ENCODE measurements around the gene ZNF695.

ZNF695 gene

DNA sequence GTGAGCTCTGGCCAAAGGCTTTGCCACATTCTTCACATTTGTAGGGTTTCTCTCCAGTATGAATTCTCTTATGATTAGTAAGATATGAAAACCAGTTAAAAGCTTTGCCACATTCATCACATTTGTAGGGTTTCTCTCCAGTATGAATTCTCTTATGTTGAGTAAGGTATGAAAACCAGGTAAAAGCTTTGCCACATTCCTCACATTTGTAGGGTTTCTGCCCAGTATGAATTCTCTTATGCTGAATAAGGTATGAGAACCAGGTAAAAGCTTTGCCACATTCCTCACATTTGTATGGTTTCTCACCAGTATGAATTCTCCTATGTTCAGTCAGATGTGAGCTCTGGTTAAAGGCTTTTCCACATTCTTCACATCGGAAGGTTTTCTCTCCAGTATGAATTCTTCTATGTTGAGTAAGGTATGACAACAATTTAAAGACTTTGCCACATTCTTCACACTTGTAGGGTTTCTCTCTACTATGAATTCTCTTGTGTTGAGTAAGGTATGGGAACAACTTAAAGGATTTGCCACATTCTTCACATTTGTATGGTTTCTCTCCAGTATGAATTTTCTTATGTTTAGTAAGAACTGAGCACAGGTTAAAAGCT is 20.7 kb downstream of the ZNF695 start:
- Mint-ChIP-seq H3K36me3 (ENCODE audit: low read depth) (peaks cover 7% of the 10 kb centered on the region), H3K4me3 (no peak overlapping the region), H3K4me1 (ENCODE audit: low read depth) (no peaks in the 10 kb centered on the region), H3K27ac (no peak overlapping the region), H3K27me3 (ENCODE audit: low read depth) (no peaks in the 10 kb centered on the region), H3K9me3 (peaks cover 87% of the 10 kb centered on the region)

- no peaks in the 10 kb centered on the region for H3K4me1 Mint-ChIP-seq (ENCODE audit: low read depth)
- H3K4me3 Mint-ChIP-seq: no peak overlapping the region
- H3K9me3 Mint-ChIP-seq: peaks cover 51% of the 10 kb centered on the region
- H3K27ac Mint-ChIP-seq: no peak overlapping the region
- H3K36me3 Mint-ChIP-seq (ENCODE audit: low read depth): no peaks in the 10 kb centered on the region
- no peaks in the 10 kb centered on the region for H3K27me3 Mint-ChIP-seq (ENCODE audit: low read depth)
Measured at GRCh38 chr1:246978785-246979184, 29.1 kb downstream of the ZNF695 start.

DNA sequence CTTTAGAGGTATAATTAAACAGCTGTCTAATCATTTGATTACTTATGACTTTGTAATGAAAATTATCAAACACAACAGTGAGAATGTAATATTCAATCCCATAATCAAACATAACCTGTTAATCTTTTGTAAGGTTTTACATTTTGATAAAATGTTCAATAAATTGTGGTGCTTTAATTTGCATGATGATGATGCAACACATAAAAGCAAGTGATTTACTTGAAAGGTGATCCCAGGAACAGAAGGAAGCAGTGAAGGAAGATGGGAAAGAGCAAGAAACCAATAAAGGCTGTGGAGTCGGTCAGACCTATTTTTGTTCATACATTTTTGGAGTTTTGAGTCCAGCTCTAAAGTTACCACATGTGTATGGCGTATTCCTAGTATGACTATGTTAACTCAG is 29.6 kb downstream of the ZNF695 start:
- H3K27me3 Mint-ChIP-seq (ENCODE audit: low read depth): no peaks in the 10 kb centered on the region
- H3K27ac Mint-ChIP-seq: no peak overlapping the region
- H3K36me3 Mint-ChIP-seq (ENCODE audit: low read depth): no peaks in the 10 kb centered on the region
- no peak overlapping the region for H3K4me3 Mint-ChIP-seq
- peaks cover 51% of the 10 kb centered on the region for H3K9me3 Mint-ChIP-seq
- no peaks in the 10 kb centered on the region for H3K4me1 Mint-ChIP-seq (ENCODE audit: low read depth)

DNA sequence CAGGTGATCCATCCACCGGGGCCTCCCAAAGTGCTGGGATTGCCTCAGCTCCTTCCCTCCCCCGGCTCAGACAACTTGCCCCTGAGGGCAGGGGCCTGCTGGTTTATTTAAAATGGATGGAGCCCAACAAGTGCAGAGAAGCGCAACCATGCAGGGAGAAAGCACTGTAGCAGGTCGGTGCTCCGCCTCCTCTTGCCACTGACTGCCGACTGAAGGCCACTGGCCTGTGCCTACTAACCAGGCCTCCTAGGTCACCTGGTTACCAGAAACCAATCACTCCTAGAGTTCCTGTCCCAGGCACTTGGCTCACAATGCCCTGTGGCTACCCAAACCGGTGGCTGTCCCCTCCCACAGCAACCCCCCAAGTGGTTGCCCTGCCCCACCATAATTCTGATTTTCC is 35.9 kb downstream of the ZNF695 start:
- Mint-ChIP-seq H3K9me3 (peaks cover 37% of the 10 kb centered on the region), H3K36me3 (ENCODE audit: low read depth) (no peaks in the 10 kb centered on the region), H3K4me1 (ENCODE audit: low read depth) (no peaks in the 10 kb centered on the region), H3K27ac (no peak overlapping the region), H3K4me3 (no peak overlapping the region), H3K27me3 (ENCODE audit: low read depth) (no peaks in the 10 kb centered on the region)

DNA sequence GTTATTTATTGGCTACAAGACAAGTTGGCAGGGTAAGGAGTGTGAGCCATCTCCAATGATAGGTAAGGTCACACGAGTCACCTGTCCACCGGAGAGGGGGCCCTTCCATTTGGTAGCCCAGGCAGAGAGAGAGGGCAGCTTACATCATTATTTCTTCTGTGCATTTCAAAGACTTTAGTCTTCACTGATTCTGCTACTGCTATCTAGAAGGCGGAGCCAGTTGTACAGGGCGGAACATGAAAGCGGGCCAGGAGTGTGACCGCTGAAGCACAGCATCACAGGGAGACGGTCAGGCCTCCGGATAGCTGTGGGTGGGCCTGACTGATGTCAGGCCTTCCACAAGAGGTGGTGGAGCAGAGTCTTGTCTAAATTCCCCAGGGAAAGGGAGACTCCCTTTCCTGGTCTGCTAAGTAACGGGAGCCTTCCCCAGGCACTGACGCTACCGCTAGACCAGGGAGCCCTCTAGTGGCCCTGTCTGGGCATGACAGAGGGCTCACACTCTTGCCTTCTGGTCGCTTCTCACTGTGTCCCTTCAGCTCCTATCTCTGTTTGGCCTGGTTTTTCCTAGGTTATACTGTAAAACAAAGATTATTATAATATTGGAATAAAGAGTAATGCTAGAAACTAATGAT is 36.7 kb downstream of the ZNF695 start:
- Mint-ChIP-seq H3K4me3 (no peak overlapping the region), H3K4me1 (ENCODE audit: low read depth) (no peaks in the 10 kb centered on the region), H3K36me3 (ENCODE audit: low read depth) (no peaks in the 10 kb centered on the region), H3K27me3 (ENCODE audit: low read depth) (no peaks in the 10 kb centered on the region), H3K9me3 (peaks cover 37% of the 10 kb centered on the region), H3K27ac (no peak overlapping the region)

DNA sequence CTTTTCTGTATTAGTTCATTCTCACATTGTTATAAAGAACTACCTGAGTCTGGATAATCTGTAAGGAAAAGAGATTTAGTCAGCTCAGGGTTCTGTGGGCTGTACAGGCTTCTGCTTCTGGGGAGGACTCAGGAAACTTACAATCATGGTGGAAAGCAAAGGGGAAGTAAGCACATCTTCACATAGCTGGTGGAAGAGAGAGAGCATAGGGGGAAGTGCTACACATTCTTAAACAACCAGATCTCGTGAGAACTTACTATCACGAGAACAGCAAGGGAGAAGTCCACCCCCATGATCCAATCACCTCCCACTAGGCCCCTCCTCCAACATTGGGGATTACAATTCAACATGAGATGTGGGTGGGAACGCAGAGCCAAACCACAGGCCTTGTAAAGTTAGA is 38.2 kb downstream of the ZNF695 start:
- Mint-ChIP-seq H3K27me3 (ENCODE audit: low read depth) (no peaks in the 10 kb centered on the region), H3K4me1 (ENCODE audit: low read depth) (no peaks in the 10 kb centered on the region), H3K9me3 (peaks cover 33% of the 10 kb centered on the region)

GRCh38 chr1:246966502-246966901 is 41.4 kb downstream of the ZNF695 start:
- Mint-ChIP-seq H3K4me3 (no peak overlapping the region), H3K36me3 (ENCODE audit: low read depth) (peaks cover 2% of the 10 kb centered on the region), H3K27ac (no peak overlapping the region), H3K27me3 (ENCODE audit: low read depth) (no peaks in the 10 kb centered on the region), H3K4me1 (ENCODE audit: low read depth) (no peaks in the 10 kb centered on the region), H3K9me3 (peaks cover 41% of the 10 kb centered on the region)

More for the DNA sequence above, 38.2 kb downstream of the ZNF695 start:
- Mint-ChIP-seq H3K4me3 (no peak overlapping the region), H3K36me3 (ENCODE audit: low read depth) (peaks cover 2% of the 10 kb centered on the region), H3K27ac (no peak overlapping the region)

GRCh38 chr1:246959944-246960693 is 47.7 kb downstream of the ZNF695 start:
- no peak overlapping the region for H3K4me3 Mint-ChIP-seq
- no peaks in the 10 kb centered on the region for H3K27me3 Mint-ChIP-seq (ENCODE audit: low read depth)
- no peaks in the 10 kb centered on the region for H3K36me3 Mint-ChIP-seq (ENCODE audit: low read depth)
- H3K27ac Mint-ChIP-seq: no peak overlapping the region
- H3K9me3 Mint-ChIP-seq: peaks cover 24% of the 10 kb centered on the region
- H3K4me1 Mint-ChIP-seq (ENCODE audit: low read depth): no peaks in the 10 kb centered on the region

DNA sequence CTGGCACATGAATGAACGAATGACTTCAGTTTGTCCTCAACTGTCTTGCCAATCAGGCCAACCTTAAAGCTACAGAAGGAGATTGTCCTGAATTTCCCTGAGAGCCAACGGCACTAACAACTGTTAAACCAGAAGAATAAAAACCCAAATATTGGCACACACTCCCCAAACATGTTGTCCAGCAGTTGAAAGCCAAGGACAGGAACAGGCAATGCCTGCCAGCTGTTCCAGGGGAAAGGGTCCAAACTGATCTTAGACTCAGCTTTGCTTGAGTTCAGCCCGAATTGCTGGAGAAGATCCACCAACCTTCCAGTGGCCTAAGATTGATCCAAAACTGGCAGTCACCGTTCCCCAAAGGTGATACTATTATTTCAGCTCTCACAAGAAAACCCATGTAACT is 53.7 kb downstream of the ZNF695 start:
- no peaks in the 10 kb centered on the region for H3K27me3 Mint-ChIP-seq (ENCODE audit: low read depth)
- H3K4me1 Mint-ChIP-seq (ENCODE audit: low read depth): no peaks in the 10 kb centered on the region
- no peak overlapping the region for H3K27ac Mint-ChIP-seq
- H3K9me3 Mint-ChIP-seq: peaks cover 13% of the 10 kb centered on the region
- H3K36me3 Mint-ChIP-seq (ENCODE audit: low read depth): no peaks in the 10 kb centered on the region
- no peak overlapping the region for H3K4me3 Mint-ChIP-seq

- H3K9me3 Mint-ChIP-seq: peaks cover 7% of the 10 kb centered on the region
- H3K4me3 Mint-ChIP-seq: no peak overlapping the region
- H3K36me3 Mint-ChIP-seq (ENCODE audit: low read depth): no peaks in the 10 kb centered on the region
- no peak overlapping the region for H3K27ac Mint-ChIP-seq
- no peaks in the 10 kb centered on the region for H3K4me1 Mint-ChIP-seq (ENCODE audit: low read depth)
- H3K27me3 Mint-ChIP-seq (ENCODE audit: low read depth): no peaks in the 10 kb centered on the region
Measured at GRCh38 chr1:246951413-246951812, 56.4 kb downstream of the ZNF695 start.

- H3K27me3 Mint-ChIP-seq (ENCODE audit: low read depth): no peaks in the 10 kb centered on the region
- H3K4me1 Mint-ChIP-seq (ENCODE audit: low read depth): no peaks in the 10 kb centered on the region
- peaks cover 8% of the 10 kb centered on the region for H3K9me3 Mint-ChIP-seq
- H3K27ac Mint-ChIP-seq: no peak overlapping the region
- H3K36me3 Mint-ChIP-seq (ENCODE audit: low read depth): no peaks in the 10 kb centered on the region
- H3K4me3 Mint-ChIP-seq: no peak overlapping the region
Measured at GRCh38 chr1:246949956-246950355, 57.9 kb downstream of the ZNF695 start.

DNA sequence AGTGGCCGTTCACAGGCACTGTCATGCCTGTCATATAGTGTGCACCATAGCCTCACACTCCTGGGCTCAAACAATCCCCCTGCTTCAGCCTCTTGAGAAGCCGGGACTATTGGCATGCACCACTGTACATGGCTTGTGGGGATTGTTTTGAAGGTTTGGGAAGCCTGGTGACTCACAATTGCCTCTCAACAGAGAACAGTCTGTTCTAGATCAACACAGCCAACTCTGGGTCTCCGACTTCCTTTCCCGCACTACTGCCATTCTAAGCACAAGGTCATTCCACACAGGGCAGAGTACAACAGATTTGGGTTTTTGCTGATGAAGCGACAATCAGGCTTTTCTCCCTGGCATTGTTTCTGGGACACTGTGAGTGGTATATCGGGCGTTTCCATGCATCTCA is 60.6 kb downstream of the ZNF695 start:
- H3K4me1 Mint-ChIP-seq (ENCODE audit: low read depth): no peaks in the 10 kb centered on the region
- H3K4me3 Mint-ChIP-seq: no peak overlapping the region
- no peaks in the 10 kb centered on the region for H3K36me3 Mint-ChIP-seq (ENCODE audit: low read depth)
- H3K27me3 Mint-ChIP-seq (ENCODE audit: low read depth): no peaks in the 10 kb centered on the region
- peaks cover 8% of the 10 kb centered on the region for H3K9me3 Mint-ChIP-seq
- no peak overlapping the region for H3K27ac Mint-ChIP-seq

DNA sequence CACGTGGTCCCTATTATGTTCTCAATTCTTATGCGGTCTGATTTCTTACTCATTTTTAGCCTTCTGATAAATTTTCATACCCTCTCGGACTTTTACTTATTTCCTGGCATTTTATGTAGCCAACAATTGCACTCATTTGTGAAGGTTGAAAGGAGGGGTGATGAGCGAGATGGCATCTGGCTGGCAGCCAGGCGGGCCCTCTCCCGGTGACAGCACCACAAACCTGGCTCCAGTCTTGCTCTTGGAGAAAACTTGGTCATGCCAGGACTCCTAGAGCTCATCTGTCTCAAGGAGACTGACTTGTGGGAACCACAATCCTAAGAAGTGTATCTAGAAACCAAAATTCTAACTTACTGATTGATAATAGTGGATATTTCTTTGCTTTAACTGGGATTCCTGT is 61.5 kb downstream of the ZNF695 start:
- no peaks in the 10 kb centered on the region for H3K27me3 Mint-ChIP-seq (ENCODE audit: low read depth)
- no peaks in the 10 kb centered on the region for H3K4me1 Mint-ChIP-seq (ENCODE audit: low read depth)
- no peak overlapping the region for H3K4me3 Mint-ChIP-seq
- peaks cover 13% of the 10 kb centered on the region for H3K9me3 Mint-ChIP-seq
- H3K27ac Mint-ChIP-seq: no peak overlapping the region
- no peaks in the 10 kb centered on the region for H3K36me3 Mint-ChIP-seq (ENCODE audit: low read depth)
